ENCODE measurements around the gene ZNF560.

- TF ChIP-seq ZNF331 (CRISPR knock-in tag; IDR thresholded peaks at IDR 0.05) = no peak
- no peak for TF ChIP-seq ZNF850 (CRISPR knock-in tag; conservative IDR thresholded peaks at IDR 0.05)
These were observed 4.3 kb downstream of the ZNF560 start for GRCh38 chr19:9494096-9494495.
